Measurements from ENCODE around the gene SOD2. TPM values are rescaled to one million over a fixed set of nuclear protein-coding genes. Genes with fewer than 3 reads are reported as not detected.
"Not testable (repeated sequence)": the region's sequence is repeated elsewhere in the genome, so short reads cannot be mapped to it uniquely, and the experiment has no call there.

The SOD2 gene
- total RNA-seq, 2 donors from 2014 or later = 584 to 998 TPM

- intact Hi-C loops (cut with DNase I) = no loop called here
- no peak for DNase-seq (ENCODE audit: low spot score)
Measured at GRCh38 chr6:159720708-159721107, 27.7 kb upstream of the SOD2 start.

DNA sequence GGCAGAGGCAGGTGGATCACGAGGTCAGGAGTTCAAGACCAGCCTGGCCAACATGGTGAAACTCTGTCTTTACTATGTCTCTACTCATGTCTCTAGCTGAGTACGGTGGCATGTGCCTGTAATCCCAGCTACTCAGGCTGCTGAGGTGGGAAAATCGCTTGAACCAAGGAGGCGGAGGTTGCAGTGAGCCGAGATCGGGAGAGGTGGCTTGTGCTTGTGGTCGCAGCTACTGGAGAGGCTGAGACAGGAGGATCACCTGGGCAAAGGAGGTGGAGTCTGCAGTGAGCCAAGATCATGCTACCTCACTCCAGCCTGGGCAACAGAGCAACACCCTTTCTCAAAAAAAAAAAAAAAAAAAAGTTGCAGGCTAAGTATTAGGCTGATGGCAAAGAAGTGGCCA, 26.2 kb upstream of the SOD2 start:
- no peak for DNase-seq (ENCODE audit: low spot score)
- intact Hi-C loops (cut with DNase I) = no loop called here

GRCh38 chr6:159718634-159719033, 25.6 kb upstream of the SOD2 start:
- intact Hi-C loops (cut with DNase I) = no loop called here
- no peak for DNase-seq (ENCODE audit: low spot score)

GRCh38 chr6:159716247-159717096, 23.4 kb upstream of the SOD2 start:
- DNase-seq (ENCODE audit: low spot score) = no peak
- intact Hi-C loops (cut with DNase I) = no loop called here

DNA sequence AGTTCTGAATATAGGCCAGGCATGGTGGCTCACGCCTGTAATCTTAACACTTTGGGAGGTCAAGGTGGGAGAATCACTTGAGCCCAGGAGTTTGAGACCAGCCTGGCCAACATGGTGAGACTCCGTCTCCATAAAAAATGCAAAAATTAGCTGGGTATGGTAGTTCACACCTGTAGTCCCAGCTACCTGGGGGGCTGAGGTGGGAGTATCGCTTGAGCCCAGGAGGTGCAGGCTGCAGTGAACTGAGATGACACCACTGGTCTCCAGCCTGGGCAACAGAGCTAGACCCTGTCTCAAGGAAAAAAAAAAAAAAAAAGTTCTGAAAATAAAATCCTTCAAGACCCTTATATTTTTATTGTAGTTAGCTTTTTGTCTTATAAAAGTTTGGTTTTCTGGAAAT, 22.6 kb upstream of the SOD2 start:
- intact Hi-C loops (cut with DNase I) = no loop called here
- no peak for DNase-seq (ENCODE audit: low spot score)

- no peak for DNase-seq (ENCODE audit: low spot score)
- intact Hi-C loops (cut with DNase I) = no loop called here
Measured at GRCh38 chr6:159715166-159715565, 22.1 kb upstream of the SOD2 start.

GRCh38 chr6:159714404-159714803, 21.4 kb upstream of the SOD2 start:
- intact Hi-C loops (cut with DNase I) = no loop called here
- DNase-seq (ENCODE audit: low spot score) = no peak

GRCh38 chr6:159713984-159714383, 20.9 kb upstream of the SOD2 start:
- intact Hi-C loops (cut with DNase I) = no loop called here
- DNase-seq (ENCODE audit: low spot score) = no peak

DNA sequence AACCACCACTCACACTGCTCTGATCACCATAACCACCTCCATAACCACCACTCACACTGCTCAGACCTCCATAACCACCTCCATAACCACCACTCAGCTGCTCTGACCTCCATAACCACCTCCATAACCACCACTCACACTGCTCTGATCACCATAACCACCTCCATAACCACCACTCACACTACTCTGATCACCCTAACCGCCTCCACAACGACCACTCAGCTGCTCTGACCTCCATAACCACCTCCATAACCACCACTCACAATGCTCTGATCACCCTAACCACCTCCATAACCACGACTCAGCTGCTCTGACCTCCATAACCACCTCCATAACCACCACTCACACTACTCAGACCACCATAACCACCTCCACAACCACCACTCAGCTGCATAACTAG, 19.3 kb upstream of the SOD2 start:
- intact Hi-C loops (cut with DNase I); DNase-seq (ENCODE audit: low spot score): not testable (repeated sequence)

DNA sequence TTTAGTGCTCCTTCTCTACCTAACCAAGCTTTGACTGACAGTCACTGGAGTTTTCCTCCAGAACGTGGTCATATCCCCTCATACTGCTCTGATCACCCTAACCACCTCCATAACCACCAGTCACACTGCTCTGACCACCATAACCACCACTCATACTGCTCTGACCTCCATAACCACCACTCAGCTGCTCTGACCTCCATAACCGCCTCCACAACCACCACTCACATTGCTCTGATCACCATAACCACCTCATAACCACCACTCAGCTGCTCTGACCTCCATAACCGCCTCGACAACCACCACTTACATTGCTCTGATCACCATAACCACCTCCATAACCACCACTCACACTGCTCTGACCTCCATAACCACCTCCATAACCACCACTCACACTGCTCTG, 17.6 kb upstream of the SOD2 start:
- intact Hi-C loops (cut with DNase I); DNase-seq (ENCODE audit: low spot score): not testable (repeated sequence)

DNA sequence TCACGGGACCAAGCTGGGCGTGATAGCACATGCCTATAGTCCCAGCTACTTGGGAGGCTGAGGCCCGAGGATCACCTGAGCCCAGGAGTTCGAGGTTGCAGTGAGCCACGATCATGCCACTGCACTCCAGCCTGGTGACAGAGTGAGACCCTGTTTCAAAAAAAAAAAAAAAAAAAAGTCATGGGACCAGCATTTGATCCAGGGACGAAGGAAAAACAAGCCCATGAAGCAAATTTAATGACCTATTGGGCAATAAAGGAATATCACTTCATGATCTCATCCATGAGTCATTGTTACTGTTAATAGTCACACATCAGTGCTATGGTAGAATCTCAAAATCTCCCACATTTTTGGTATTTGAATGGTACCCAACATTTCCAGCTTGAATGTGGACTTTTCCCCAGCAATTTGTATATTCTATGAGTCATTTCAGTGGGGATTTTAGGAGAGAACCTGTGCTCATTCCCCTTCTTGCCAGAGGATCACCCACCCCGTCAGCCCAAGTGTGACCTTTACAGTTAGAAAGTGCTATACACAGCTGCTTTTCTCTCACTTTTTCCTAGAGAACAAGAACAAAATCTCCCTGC, 8.5 kb upstream of the SOD2 start:
- intact Hi-C loops (cut with DNase I) = no loop called here
- DNase-seq (ENCODE audit: low spot score) = no peak

GRCh38 chr6:159700970-159701369, 7.9 kb upstream of the SOD2 start:
- DNase-seq (ENCODE audit: low spot score) = no peak
- intact Hi-C loops (cut with DNase I) = no loop called here

- intact Hi-C loops (cut with DNase I) = loop anchor here in 1 of 2 donors (10.0 kb wide), 1 partner anchor 89 kb away; the partner anchor contains the start of gene TCP1
- no peak for DNase-seq (ENCODE audit: low spot score)
Measured at GRCh38 chr6:159695984-159696383, 2.9 kb upstream of the SOD2 start.

GRCh38 chr6:159693894-159694545, 979 bp upstream of the SOD2 start:
- intact Hi-C loops (cut with DNase I) = loop anchor here (5.0 to 10.0 kb wide), 3 partner anchors 33 to 91 kb away; partner anchors contain the start of genes WTAP (in 2 of the 2) and TCP1 (in 1 of the 2)
- no peak for DNase-seq (ENCODE audit: low spot score)

- intact Hi-C loops (cut with DNase I) = loop anchor here (5.0 to 10.0 kb wide), 3 partner anchors 35 to 92 kb away; partner anchors contain the start of genes WTAP (in 2 of the 2) and TCP1 (in 1 of the 2)
- peak; percentile 87 for DNase-seq (ENCODE audit: low spot score)
Measured at GRCh38 chr6:159692303-159693127, 526 bp downstream of the SOD2 start.

DNA sequence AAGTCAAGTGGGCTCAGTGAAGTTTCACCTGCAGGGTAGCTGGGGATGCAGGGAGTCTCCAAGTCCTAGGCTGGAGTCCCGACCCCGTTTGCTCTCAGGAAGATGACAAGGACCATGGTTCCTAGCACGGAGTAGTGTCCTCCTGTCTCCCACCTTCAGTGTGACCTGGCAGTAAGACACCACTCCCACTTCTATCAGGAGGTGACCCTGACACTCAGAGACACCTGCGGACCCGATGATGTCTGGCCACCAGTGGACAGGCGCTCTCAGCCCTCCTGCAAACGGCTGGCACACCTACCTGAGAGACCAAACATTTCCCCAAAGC, 1.1 kb downstream of the SOD2 start:
- intact Hi-C loops (cut with DNase I) = loop anchor here (5.0 to 10.0 kb wide), 3 partner anchors 35 to 93 kb away; partner anchors contain the start of genes WTAP (in 2 of the 2) and TCP1 (in 1 of the 2)

GRCh38 chr6:159691133-159691962, 1.7 kb downstream of the SOD2 start:
- intact Hi-C loops (cut with DNase I) = loop anchor here (5.0 to 10.0 kb wide), 3 partner anchors 36 to 93 kb away; partner anchors contain the start of genes WTAP (in 2 of the 2) and TCP1 (in 1 of the 2)
- DNase-seq (ENCODE audit: low spot score) = no peak

More for the DNA sequence above, 1.1 kb downstream of the SOD2 start:
- no peak for DNase-seq (ENCODE audit: low spot score)

DNA sequence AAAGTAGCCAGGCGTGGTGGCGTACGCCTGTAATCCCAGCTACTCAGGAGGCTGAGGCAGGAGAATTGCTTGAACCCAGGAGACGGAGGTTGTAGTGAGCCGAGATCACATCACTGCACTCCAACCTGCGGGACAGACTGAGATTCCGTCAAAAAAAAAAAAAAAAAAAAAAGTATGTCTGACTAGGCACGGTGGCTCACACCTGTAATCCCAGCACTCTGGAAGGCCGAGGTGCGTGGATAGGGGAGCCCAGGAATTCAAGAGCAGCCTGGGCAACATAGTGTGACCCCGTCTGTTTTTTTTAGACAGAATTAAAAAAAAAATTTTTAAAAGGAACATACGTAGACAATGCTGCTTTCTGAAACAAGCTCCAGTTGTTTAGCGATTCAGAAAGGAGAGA, 2.9 kb downstream of the SOD2 start:
- intact Hi-C loops (cut with DNase I) = loop anchor here (5.0 to 10.0 kb wide), 3 partner anchors 37 to 95 kb away; partner anchors contain the start of genes WTAP (in 2 of the 2) and TCP1 (in 1 of the 2)
- not testable (repeated sequence) for DNase-seq (ENCODE audit: low spot score)

Data from posterior vena cava (tissue), 2 donors.